Activated CD4-positive, alpha-beta T cell treated with anti-CD3 and anti-CD28 coated beads for 1 hour (primary cell): ENCODE data around the gene ATP9A.
A peak's percentile ranks its signal among the peaks of the same experiment; 100 is the strongest.
"Not testable (repeated sequence)": the region's sequence is repeated elsewhere in the genome, so short reads cannot be mapped to it uniquely, and the experiment has no call there.

Source experiments
- DNase-seq: peaks from one replicate; pipeline ENCODE4 v3.0.0-alpha.2; 2020

ATP9A gene

DNA sequence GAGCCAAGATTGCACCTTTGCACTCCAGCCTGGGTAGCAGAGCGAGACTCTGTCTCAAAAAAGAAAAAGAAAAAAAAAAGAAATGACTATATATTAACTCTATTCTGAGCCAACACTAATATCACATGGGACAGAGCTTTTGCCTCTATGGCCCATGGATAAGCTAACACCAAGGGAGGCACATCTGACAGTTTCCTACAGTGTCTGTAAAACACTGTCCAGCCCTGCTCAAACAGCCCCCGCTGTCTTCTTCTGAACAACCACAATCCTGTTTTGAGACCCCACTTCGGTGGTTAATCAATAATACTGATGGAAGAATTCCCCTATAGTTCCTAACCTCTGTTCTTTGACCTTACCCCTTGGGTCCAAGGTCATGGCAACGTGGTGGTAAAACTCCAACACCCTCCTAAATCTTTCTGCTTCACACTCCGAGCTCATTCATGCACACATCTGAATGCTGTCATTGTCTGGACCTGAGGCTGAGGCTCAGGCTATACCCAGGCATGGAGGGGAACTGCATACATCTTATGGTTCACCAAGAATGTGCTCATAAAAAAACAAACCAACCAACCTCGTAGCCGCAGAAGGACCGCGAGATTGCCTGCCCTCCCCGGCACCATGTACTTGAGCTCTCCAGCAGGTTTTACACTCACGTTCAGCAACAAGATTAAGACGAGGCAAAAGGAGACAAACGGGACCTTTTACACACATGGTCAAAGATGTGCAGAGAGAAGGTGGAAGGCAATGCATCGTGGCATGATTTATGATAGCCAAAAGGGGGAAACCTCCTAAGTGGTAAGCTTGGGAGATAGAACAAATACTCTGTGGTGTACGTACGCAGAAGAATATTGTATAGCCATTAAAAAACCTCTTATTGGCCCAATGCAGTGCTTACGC is 120.3 kb downstream of the ATP9A start:
- no peak for DNase-seq

DNA sequence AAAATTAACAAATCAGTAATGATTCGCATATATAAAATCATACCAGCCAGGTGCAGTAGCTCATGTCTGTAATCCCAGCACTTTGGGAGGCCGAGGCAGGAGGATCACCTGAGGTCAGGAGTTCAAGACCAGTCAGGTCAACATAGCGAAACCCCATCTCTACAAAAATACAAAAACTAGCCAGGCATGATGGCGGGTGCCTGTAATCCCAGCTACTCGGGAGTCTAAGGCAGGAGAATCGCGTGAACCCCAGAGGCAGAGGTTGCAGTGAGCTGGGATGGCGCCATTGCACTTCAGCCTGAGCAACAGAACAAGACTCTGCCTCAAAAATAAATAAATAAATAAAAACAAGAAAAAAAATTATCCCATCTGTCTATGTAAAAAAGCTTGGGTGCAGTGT is 124.4 kb downstream of the ATP9A start:
- DNase-seq: not testable (repeated sequence)

DNA sequence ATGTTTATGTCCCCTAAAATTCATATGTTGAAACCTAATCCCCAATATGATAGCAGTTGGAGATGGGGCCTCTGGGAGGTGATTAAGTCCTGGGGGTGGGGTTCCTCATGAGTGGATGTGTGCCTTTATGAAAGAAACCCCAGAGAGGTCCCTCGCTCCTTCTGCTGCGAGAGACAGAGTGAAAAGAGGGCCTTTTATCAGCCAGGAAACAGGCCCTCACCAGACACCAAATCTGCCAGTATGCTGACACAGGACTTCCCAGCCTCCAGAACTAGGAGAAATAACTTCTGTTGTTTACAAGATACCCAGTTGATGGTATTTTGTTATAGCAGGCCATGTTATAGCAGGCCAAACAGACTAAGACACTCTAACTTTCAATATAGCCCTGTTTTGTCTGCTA is 124.8 kb downstream of the ATP9A start:
- no peak for DNase-seq

DNA sequence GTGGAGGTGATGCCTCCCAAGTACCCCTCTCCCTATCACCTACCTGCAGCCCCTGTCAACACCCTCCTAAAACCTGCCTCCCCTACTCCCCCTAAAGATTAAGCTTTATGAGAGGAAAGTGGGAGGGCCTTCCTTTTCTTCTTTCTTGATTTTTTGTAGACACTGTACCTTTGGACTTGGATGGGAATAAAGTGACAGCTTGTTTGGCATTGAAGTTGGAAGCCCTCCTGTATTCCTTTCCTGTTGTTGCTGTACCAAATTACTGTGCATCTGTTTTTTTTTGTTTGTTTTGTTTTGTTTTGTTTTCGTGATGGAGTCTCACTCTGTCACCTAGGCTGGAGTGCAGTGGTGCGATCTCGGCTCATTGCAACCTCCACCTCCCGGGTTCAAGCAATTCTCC is 126.3 kb downstream of the ATP9A start:
- no peak for DNase-seq

DNA sequence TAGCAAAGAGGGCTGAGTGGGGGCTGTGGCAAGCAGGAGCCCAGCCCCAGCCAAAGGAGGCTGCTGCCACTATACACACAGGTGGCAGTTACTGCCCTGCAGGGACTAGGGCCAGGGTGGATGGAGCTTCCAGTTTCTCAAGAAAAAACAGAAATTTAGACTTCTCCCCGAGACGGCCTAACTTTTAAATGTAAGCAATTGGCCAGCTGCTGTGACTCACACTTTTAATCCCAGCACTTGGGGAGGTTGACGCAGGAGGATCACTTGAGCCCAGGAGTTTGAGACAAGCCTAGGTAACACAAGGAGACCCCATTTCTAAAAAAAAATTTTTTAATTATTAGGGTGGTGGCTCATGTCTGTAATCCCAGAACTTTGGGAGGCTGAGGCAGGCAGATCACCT is 127.4 kb downstream of the ATP9A start:
- no peak for DNase-seq

DNA sequence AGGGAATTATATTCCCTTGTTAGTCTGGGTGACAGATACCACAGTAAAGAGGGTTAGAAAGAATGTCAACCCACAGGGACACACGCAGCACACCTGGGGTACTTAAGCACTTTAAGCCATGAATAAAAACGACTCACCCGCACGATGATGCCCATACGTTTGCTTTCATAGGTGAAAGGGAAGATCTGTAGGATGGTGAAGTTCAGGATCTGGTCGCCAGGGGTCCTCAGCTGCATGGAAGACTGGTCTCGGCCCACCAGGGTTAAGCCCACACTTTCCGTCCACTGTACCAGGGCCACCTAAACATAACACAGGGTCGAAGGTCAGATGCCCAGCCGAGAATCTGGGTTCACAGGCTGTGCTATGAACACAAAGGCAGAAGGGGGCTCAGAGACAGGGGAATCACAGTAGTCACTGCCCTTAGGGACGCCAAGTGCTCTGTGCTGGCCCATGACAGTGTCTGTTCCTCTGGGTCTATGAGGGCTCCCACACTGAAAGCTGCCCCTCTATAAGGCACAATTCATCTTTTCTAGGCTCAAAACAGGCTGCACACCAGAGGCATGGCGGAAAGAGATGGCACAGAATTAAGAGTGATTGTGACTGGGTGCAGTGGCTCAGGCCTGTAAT is 128.9 kb downstream of the ATP9A start:
- peak; percentile 24 for DNase-seq

DNA sequence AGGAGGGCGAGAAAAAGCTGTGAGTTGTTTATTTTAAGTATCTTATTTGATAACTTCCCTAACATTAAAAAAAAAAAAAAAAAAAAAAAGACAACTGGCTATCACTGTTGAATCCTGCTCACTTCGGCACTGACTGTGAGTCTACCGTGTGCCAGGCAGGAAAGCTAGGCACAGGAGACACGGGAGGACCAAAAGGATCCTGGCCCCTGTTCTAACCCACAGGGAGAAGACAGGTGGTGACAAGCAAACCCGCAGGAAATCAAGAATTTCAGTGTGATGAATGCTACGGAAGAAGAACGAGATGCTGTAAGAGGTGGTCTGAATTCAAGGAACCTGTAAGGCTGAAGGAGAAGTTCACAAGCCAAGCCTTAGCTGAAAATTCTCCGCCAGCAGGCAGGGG is 130.9 kb downstream of the ATP9A start:
- no peak for DNase-seq

DNA sequence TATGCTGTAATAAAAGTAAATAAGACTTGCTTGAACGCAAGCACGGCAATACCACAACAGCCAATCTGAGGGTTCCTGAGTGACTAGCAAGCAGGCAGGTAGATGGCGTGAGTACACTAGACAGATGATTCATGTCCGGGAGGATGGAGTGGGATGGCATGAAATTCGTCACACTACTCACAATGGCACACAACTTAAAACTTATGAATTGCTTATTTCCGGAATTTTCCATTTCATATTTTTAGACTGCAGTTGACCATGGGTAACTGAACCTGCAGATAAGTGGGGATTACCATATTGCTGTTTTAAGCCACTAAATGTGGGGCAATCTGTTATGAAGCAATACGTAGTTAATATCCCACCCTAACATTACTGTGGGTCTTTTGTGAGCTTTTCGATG is 132.1 kb downstream of the ATP9A start:
- DNase-seq: no peak

DNA sequence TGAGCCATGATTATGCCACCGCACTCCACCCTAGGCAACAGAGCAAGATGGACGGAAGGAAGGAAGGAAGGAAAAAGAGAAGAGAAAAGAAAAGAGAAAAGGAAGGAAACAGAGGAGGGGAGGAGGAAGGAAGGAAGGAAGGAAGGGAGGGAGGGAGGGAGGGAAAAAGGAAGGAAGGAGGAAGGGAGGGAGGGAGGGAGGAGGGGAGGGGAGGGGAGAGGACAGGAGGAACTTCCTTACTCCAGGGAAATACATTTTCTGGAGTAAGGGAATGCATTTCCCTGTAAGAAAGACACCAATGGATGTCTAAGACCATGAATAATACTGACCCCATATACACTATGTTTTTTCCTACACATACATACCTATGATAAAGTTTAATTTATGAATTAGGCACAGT is 132.5 kb downstream of the ATP9A start:
- no peak for DNase-seq

DNA sequence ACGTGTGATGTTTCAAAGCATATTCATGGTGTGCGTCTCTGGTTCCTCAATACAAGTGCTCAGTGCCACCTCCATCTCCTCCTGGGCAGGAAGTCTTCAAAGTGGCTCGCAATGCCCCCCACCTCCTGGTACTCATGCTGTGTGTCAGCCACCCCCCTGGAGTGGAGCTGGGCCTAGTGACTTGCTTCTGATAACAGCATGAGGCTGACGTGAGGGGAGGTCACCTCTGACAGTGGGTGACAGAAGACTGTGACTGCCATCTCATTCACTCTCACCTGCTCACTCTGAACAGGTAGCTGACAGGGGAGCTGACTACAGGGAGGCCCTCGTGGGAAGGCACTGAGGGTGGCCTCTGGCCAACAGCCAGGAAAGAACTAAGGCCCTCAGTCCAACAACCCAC is 133.3 kb downstream of the ATP9A start:
- DNase-seq: no peak

DNA sequence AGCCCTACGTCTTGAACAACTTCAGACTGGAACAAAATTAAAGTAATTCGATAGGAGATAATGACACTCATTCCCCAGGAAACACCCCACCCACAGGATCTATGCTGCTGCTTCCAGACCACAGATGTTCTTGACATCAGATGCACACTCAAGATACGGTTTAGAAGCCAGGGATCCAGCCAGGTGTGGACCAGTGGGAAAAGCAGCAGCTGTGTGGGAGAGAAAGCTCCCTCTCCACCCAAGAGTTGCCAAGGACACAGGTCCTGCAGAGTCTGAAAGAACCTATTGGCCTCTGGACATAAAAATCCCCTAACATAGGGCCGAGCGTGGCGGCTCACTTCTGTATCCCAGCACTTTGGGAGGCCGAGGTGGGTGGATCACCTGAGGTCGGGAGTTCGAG is 133.9 kb downstream of the ATP9A start:
- no peak for DNase-seq

DNA sequence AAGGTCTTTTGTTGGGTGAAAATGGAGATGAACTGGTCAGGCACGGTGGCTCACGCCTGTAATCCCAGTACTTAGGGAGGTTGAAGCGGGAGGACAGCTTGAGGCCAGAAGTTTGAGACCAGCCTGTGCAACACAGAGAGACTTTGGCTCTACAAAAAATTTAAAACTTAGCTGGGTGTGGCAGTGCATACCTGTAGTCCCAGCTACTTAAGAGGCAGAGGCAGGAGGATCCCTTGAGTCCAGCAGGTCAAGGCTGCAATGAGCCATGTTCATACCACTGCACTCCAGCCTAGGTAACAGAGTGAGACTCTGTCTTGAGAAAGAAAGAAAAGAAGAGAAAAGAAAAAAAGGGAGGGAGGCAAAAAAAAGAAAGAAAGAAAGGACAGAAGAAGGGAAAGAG is 134.8 kb downstream of the ATP9A start:
- DNase-seq: no peak

DNA sequence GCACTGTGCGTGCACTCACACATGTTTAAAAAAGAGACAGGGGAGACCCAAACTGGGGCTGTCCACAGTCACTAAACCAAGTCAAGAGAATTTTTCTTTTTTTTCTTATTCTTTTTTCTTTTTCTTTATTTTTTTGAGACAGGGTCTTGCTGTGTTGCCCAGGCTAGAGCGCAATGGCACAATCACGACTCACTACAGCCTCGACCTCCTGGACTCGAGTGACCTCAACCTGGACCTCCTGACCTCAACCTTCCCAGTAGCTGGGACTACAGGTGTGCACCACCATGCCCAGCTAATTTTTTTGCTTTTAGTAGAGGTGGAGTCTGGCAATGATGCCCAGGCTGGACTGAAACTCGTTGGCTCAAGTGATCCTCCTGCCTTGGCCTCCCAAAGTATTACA is 136.2 kb downstream of the ATP9A start:
- no peak for DNase-seq

DNA sequence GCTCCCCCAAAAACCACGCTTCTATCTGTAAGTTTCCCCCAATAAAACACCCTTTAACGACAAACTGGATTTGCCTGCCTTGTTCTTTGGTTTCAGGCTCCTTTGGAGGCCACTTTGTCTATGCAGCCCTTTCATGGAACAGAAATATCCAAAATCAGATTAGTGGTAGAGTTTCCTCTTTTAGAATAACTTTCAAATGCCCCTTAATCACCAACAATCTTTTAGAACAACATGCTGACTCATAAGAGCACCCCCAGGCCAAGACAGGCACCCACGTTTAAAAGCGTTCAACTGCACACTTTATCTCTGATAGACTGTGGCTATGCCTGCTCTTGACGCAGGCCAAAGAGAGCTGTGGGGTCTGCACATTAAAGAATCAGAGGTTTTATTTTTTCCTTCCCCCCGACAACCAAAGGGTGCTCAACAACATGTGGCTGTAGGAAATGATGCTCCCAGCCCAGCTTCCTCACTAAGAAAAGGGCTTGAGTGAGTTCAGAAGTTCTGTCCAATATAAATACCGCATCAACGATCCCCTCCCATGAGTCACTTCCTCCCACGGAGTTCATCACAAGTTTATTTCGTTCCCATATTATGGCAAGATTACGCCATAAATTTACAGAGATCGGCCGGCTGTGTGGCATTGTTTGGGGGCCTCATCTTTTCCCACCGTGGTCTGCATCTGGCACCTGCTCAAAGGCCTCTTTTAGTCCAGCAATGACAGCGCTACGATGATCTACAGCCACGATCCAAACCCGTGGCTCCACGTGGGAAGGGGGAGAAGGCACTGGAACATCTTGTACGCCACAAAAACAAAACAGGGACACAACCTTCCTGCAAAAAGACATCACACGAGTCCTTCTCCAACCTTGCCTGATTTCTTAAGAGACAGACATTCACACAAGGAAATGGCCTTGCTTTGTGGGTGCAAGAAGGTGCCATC is 136.9 kb downstream of the ATP9A start:
- DNase-seq: no peak

DNA sequence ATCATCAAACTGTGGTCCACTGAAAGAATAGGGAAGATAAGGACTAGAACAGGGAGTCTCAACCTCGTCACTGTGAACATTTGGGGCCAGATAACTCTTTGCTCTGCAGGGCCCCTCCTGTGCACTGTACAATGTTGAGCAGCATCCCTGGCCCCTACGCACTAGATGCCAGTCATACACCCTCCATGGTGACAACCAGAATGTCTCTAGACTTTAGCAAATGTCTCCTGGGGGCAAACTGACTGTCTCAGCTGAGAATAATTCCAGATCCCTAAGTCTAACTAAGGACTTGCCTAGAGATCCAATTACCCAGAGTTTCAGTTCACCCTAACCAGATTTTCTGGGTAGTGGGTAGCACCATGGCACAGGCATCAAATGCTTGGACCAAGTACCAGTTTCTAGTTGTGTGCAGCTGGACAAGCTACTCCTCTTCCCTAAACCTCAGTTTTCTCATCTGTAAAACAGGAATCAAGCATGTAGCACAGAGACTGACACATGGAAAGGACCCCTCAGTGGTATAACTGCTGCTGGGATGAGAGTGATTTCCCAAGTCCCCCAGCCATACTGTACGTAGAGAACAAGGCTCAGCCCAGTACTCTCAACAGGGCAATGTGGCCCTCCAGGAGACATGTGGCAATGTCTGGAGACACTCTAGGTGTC is 138.7 kb downstream of the ATP9A start:
- no peak for DNase-seq

DNA sequence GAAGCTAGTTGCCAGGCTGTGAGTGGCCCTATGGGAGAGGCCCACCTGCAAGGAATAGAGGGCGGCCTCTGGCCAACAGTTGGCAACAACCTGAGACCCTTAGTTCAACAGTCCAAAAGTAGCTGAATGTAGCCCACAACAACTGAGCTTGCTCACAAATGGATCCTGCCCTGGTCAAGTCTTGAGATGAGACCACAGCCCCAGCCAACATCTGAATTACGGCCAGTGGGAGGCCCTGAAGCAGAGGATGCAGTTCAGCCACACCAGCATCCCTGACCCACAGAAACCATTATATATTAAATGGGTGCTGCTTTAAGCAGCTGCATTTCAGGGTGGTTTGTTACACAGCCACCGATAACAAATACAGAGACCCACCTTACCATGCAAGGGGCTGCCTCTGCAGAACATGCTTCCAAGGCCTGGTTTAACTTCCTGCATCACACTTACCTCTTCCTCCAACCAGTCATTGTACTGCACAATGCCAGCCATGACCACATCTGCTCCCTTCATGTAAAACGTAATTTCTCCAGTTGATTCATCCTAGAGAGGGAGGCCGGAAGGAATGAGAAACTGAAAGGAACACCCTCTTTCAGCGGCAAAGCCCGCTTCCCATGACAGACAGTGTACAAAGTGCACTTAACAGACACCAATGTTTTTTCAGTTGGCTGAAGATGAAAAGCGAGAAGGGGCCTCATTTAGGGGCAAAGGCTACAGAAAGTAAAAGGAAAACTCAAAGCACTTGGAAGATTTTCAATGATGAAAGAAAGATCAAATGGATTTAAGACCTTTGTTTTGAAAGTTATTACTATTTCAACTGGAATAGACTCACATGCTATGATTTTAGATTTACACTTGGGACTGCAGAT is 139.4 kb downstream of the ATP9A start:
- DNase-seq: no peak

DNA sequence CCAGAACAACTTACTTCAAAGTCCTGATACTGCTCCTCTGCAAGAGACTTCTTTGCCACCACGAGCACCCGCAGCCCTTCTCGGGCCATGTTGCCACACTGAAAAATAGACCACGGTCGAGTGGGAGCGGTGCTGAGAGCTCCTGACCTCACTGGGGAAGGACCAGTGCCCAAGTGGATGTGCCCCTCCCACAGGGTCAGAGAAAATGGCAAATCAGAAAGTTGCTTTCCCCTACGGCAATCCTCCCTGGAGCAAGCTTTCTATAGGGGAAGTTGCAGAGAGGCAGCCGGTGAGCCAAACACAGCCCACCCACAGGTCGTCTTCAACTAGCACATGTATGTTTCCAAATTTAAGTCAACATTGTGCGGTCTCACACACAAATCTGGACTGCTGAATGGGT is 140.6 kb downstream of the ATP9A start:
- no peak for DNase-seq

DNA sequence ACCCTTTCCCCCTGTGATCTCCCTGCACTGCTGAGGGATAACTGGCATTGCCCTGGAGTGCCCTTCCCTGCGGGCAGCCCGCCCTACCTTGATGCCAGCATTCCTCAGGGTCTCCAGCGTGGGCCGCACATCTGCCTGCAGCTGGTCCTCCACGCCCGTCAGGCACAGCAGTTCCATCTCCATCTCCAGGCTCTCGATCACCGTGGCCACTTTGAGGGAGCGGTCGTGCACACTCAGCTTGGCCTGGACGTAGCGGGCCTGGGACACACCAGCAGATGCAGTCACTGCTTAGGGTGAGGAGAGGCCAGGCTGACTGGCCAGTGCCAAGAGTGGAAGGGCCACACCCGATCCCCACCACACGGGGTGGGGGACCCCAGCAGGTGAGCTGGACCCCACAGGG is 143.1 kb downstream of the ATP9A start:
- DNase-seq: no peak

DNA sequence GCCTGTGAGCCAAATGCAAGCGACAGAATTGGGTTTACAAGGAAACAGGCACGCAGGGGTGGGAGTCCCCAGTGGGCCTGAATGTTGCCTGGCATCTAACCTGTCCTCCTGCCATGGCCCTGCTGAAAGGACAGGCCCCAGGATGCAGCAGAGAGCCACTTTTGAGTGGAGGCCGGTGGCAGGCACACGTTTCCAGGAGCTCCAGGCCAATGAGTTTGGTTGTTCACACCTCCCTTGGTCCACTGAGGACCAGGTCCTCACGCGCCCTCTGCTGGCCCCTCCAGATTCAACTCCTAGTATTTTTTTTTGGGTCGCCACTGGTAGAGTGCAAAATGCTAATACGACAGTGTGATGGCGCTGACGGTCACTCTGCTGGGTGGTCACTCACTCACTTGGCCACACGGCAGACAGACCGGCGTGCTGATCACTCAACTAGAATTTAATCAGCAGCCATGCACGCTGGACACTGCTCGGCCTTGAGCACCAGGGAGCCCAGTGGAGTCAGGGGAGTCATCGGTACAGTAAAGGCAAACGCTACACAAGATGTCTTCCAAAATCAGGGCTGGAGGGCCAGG is 143.9 kb downstream of the ATP9A start:
- peak; percentile 35 for DNase-seq

DNA sequence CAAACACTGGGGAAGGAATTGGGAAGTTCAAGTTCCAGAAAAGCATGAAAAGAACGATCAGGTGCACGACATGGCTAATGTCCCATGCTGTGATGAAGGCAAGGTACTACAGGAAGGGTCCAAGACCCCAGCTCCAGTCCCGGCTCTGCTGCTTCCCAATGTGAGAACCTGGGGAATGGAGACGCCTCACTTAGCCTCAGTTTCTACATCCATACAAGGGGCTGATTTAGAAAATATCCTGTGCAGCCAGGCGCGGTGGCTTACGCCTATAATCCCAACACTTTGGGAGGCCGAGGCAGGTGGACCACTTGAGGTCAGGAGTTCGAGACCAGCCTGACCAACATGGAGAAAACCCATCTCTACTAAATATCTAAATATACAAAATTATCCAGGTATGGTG is 144.9 kb downstream of the ATP9A start:
- DNase-seq: no peak
